ENCODE results near the gene OPN3. TPM values are rescaled to one million over a fixed set of nuclear protein-coding genes. Genes with fewer than 3 reads are reported as not detected.
A peak's percentile ranks its signal among the peaks of the same experiment; 100 is the strongest.

OPN3 gene
- total RNA-seq, 1 experiment from 2014 or later = 106 TPM

DNA sequence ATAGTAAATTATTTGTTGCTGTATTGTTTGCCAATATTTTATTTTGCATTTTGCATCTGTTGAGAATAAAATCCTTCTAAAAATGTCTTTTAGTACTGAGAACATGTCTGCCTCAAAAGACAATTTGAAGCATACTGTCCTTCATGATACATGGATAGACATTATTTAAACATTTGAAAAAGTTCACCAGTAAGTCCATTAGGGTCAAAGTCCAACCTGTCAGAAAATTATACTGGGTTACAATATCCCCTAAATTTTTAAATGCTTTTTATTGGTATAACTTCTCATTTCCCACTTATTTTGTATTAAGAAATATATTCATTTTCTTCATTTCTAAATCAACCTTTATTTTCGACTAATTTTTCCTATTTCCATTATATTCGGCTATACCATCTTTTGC lies 9.3 kb downstream of the OPN3 start:
- in situ Hi-C loops (cut with HindIII; ENCODE audit: low pct_unique_long_range_greater_than_20kb, low sequenced_read_pairs) = no loop called here
- DNase-seq (ENCODE audit: low read depth) = no peak

DNA sequence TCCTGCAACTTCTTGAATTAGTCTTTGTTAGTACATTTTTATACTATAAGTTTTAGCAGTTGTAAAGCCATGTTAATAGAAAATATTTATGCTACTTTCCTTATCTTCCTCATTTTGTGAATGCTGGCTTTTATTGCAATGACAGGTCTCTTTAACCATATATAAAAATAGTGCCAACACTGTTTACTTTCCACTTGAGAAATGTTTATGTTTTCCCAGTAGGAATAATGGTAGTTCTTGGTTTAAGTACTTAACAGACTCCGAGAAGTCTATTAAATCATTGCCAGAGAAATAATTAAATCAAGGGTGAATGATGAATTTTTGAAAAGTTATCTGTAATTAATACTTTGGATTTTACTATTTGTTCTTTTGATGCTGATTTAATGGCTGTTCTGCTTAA lies 9.7 kb downstream of the OPN3 start:
- no peak for DNase-seq (ENCODE audit: low read depth)
- in situ Hi-C loops (cut with HindIII; ENCODE audit: low pct_unique_long_range_greater_than_20kb, low sequenced_read_pairs) = no loop called here

DNA sequence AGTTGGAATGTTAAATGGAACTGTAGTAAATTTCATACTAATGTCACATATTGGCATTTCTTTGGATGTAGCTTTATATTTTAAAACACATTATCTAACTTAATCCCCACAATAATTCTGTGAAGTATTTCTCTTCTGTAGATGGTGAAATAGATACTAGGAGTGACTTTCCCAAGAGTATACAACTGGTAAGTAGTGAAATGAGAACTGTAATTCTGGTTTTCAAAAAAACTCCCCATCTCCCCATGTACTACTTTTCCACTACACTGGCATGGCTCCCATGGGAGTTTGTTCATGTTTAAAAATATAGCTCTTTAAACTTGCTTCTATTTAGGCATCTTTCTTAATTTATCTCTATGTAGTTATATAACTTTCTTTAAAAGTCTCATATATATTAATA lies 10.2 kb downstream of the OPN3 start:
- in situ Hi-C loops (cut with HindIII; ENCODE audit: low pct_unique_long_range_greater_than_20kb, low sequenced_read_pairs) = no loop called here
- DNase-seq (ENCODE audit: low read depth) = no peak

DNA sequence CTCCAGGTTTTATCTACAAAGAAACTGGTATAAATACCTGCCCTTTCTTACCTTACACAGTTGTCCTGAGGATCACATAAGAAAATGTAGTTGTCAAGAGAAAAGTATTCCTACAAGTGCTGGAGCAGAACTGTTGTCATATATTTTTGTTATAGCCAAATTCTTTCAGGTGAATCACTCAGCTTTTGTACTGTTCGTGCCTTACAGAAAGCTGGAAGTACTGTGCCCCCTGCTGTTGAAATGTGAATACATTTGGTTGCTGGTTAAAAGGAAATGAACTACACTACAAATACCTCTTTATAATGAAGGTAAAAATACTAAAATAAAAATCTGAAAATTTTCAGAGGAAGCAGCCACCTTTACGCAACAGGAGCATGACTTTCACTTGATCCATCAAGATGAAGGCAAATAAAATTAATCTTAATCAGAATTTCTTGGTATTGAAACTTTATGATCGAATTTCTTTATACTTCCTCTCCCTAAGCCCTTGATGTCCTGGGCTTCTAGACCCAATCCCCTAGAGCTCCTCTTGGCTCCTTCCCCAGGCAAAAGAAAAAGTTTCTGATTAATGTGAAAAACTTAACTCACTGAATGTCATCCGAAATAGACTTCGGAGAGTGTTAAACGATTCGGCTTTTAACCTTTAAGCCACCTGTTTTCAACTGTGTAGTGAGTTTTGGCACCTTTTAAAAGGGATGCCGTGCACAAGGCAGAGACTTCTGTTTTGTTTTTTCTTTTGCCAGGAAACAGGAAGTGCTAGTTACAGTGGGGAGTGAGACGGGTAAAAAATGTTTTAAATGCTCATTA lies 12.5 kb downstream of the OPN3 start:
- peak; percentile 67 for DNase-seq (ENCODE audit: low read depth)
- in situ Hi-C loops (cut with HindIII; ENCODE audit: low pct_unique_long_range_greater_than_20kb, low sequenced_read_pairs) = no loop called here

DNA sequence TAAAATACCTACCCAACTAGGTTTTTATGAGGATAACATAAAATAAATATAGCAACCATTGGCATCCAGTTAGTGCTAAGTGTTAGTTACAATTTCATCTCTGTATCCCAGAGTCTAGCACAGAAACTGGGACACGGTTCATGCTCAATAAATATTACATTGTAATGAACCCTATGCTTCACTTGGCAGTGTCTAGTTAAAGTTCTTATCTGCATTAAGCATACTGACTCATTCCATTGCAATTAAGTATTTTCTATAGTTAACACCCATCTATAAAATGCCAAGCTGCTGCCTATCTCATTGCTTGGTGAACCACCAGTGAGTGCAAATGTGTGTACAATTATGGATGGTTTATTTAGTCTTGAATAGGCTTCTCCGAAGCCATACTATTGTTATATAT lies 15.2 kb downstream of the OPN3 start:
- DNase-seq (ENCODE audit: low read depth) = no peak
- in situ Hi-C loops (cut with HindIII; ENCODE audit: low pct_unique_long_range_greater_than_20kb, low sequenced_read_pairs) = no loop called here

DNA sequence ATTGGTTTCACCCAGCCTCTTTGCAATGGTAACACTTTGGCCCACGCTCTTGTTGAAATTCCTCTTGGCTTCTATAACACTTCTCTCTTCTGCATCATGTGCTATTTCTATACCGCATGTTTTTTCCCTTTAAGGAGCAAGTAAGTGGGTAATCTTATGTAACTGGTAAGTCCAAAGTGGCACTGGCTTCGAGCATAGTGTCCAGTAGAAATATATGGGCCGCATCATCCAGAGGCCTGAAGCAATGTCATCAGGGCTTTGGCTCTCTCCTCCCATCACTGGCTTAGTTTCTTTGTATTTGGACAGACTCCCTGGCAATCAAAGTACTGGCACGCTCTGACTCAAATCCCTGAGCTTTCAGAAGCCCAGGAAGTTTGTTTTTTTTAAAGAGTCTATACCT lies 17.5 kb downstream of the OPN3 start:
- in situ Hi-C loops (cut with HindIII; ENCODE audit: low pct_unique_long_range_greater_than_20kb, low sequenced_read_pairs) = no loop called here
- DNase-seq (ENCODE audit: low read depth) = no peak

DNA sequence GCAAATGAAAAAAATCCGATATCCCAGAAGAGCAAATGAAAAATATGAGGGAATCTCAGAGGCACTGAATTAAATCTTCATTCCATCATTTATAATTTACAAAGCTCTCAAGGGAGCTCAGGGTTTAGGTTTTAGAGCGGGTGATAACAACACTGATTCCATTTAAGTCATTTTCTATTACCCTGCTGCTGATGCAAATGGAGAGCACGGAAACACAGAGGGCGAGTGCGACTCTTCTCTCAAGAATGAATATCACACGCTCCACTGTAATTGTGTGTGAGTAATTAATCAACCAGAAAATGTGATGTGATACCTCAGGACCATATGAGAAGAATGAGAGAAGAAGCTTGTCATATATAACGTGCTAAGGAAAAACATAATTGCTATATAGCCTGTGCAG lies 22.7 kb downstream of the OPN3 start:
- in situ Hi-C loops (cut with HindIII; ENCODE audit: low pct_unique_long_range_greater_than_20kb, low sequenced_read_pairs) = loop anchor here (10.0 kb wide), 1 partner anchor 217 kb away; no protein-coding TSS in a partner anchor
- DNase-seq (ENCODE audit: low read depth) = no peak

DNA sequence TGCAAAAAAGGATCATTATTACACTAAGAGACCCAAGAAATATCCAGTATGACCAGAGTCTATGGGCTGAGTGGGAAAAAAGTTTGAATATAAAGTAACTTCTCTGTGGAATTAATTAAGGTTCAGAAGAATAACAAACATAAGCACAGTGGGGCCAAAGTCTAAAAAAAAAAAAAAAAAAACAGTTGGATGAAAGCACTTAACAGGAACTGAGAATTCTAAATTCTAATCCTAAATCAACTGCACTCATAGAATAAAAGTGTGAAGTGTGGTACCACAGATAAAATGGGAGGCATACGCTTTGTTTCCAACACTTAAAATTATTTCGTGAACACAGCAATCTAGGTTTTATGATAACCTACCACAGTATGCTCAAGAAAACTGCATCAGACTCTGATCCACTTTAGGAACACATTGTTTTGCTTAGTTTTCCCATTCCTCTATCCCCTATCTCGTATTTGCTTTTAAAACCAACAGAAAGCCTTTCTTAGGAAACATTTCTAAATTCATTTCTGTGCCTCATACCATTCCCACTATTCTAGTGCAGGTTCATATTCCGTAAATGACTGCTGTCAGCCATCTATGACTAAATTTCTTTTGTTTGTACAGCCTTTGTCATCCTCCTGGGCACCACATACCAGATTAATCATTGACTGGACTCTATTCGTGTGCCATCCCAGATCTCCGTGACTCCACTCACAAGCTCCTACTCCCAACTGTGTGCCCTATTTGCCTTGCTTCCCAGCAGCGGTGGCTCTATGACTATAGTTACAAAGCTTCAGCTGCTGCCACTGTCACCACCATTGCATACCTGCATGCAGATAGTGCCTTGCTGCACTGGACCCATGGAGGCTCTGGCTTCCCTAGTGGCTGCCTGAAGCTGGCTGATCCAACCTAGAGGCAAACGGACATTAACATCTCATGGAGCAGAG lies 24.9 kb downstream of the OPN3 start:
- in situ Hi-C loops (cut with HindIII; ENCODE audit: low pct_unique_long_range_greater_than_20kb, low sequenced_read_pairs) = loop anchor here (10.0 kb wide), 1 partner anchor 219 kb away; no protein-coding TSS in a partner anchor
- peak; percentile 89 for DNase-seq (ENCODE audit: low read depth)

DNA sequence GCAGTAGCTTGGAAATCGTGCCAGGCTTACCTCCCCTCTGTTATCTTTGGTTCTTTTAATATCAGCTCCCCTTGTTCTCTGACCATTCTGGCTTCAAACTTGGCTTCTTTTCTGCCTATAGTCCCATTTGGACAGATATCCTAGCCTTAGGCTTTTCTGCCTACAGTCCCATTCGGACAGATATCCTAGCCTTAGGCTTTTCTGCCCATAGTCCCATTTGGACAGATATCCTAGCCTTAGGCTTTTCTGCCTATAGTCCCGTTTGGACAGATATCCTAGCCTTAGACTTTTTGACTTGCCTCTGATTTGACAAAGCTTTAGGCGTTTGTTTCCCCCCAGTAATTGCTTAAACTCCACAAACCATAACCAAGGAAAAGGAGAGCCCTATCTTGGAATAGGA lies 25.6 kb downstream of the OPN3 start:
- DNase-seq (ENCODE audit: low read depth) = no peak
- in situ Hi-C loops (cut with HindIII; ENCODE audit: low pct_unique_long_range_greater_than_20kb, low sequenced_read_pairs) = loop anchor here (10.0 kb wide), 1 partner anchor 220 kb away; no protein-coding TSS in a partner anchor

DNA sequence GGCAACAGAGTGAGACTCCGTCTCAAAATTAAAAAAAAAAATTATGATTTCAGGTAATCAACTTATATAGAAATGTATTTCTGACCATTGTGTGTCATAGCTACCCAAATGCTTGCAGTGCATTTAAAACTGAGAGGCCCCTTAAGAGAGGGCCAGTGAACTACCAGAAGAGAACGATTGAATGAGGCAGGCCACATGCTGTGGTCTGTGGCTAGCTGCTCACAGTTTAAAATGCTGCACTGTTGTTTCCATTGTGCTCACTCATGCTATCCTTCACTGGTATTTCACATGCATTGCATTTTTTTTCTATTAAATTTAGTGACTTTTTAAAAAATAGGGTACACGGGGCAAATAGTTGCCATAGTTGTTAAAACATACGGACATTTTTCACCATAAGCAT lies 26.0 kb downstream of the OPN3 start:
- DNase-seq (ENCODE audit: low read depth) = no peak
- in situ Hi-C loops (cut with HindIII; ENCODE audit: low pct_unique_long_range_greater_than_20kb, low sequenced_read_pairs) = loop anchor here (10.0 kb wide), 1 partner anchor 221 kb away; no protein-coding TSS in a partner anchor

DNA sequence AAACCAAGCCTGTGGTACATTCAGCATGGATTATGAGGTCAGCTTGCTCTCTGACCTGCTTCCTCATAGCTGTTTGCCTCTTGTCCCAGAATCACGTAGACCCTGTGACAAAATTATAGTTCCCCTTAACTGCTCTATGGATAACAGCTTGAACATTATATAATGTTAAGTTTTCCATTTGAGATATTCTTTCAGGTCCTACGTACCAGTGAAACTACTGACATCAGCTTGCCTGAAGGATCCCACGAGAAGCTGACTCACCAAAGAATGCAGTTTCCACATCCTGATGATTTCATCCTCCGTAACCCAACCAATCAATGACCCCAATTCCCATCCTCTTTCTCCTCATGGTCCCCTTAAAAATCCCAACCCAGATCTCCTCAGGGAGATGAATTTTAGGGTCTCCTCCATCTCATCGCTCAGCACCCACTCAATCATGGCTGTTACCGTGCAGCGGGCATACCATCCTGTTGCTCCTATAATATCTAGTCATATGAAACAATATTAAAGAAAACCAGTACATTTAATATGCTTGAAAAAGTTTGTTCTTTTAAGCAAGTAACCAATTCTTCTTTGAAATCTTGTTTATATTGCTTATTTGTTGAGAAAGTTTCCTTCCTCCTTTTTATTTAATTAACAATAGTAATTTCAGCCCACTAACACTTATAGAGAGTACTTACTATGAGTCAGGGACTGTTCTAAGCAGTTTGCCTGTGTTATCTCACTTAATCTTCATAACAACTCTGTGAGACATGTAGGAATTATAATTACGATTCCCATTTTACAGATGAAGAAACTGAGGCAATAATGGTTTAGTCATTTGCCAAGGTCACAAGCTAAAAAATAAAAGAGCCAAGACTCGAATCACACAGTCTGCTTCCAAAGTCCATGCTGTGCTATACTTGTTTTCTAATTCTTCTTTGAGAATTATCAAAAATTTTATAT lies 27.4 kb downstream of the OPN3 start:
- peak; percentile 80 for DNase-seq (ENCODE audit: low read depth)
- in situ Hi-C loops (cut with HindIII; ENCODE audit: low pct_unique_long_range_greater_than_20kb, low sequenced_read_pairs) = loop anchor here (10.0 kb wide), 1 partner anchor 222 kb away; no protein-coding TSS in a partner anchor

DNA sequence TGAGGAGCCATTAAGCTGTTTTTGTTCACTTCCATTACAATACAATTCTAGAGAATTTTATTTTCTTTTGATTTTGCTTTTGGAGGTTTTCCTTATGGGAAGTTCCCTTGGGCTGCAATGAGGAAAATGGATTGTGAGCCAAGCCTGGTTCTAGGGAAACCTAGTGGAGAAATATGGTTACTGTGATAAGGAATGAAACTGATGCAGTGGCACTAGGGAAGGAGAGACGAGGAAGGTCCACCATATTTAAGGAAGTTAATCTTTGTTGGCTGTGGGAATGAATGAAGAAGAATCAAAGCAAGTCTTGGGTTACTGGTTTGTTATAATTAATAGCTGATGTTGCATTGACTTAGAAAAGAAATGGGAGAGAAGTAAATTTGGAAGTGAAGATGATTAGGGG lies 28.4 kb downstream of the OPN3 start:
- DNase-seq (ENCODE audit: low read depth) = no peak

DNA sequence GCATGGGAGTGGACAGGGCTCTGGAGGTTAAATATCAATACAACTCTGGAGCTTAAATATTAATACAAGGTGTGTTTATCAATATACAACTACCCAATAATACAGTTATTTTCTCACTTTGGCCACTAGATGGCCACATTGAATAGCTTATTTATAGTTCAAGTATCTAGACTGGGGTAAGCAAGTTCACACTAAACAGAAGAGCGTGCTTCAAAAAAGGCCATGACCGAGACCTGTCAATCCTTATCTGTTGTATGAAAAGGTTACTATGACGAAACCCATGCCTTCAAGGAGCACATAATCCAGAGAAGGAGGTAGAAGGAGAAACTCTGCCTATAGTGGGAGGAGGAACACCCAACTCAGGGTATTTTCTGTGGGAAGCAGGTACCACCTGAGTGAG lies 29.1 kb downstream of the OPN3 start:
- peak; percentile 80 for DNase-seq (ENCODE audit: low read depth)
- in situ Hi-C loops (cut with HindIII; ENCODE audit: low pct_unique_long_range_greater_than_20kb, low sequenced_read_pairs) = loop anchor here (10.0 kb wide), 1 partner anchor 224 kb away; no protein-coding TSS in a partner anchor

More for the DNA sequence above, 28.4 kb downstream of the OPN3 start:
- in situ Hi-C loops (cut with HindIII; ENCODE audit: low pct_unique_long_range_greater_than_20kb, low sequenced_read_pairs) = loop anchor here (10.0 kb wide), 1 partner anchor 223 kb away; no protein-coding TSS in a partner anchor

DNA sequence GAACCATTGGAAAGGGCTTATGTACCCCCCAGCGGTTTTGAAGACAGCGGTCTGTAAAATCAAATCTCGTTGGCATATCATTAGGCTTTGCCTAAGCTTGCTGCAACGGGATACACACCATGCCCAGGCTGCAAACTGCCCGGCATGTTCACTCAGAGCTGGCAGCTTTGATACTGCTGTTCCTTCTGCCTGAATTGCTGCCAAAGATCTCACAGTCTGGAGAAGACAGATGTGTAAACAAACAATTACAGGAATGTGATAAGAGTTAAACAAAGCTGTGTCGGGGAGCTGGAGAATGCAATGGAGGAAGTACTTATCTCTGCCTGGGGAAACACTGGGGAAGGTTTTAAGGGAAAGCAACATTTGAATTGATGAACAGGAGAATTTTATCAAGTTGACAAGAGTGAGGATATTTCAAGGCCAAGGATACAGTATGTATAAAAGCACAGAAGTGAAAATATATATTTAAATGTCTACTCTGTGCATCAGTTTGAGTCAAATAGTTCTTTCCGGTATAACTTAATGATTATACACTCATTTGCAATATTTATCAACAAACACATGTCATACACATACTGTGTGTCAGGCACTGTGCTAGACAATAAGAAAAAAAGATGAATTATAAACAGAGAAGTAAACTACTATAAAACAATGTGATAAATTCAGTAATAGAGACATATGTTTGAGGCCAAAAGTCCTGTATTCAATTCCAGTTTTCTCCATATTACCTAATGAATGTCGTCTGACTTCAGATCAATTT lies 29.9 kb downstream of the OPN3 start:
- in situ Hi-C loops (cut with HindIII; ENCODE audit: low pct_unique_long_range_greater_than_20kb, low sequenced_read_pairs) = loop anchor here (10.0 kb wide), 1 partner anchor 225 kb away; no protein-coding TSS in a partner anchor
- DNase-seq (ENCODE audit: low read depth) = peak; percentile 55

DNA sequence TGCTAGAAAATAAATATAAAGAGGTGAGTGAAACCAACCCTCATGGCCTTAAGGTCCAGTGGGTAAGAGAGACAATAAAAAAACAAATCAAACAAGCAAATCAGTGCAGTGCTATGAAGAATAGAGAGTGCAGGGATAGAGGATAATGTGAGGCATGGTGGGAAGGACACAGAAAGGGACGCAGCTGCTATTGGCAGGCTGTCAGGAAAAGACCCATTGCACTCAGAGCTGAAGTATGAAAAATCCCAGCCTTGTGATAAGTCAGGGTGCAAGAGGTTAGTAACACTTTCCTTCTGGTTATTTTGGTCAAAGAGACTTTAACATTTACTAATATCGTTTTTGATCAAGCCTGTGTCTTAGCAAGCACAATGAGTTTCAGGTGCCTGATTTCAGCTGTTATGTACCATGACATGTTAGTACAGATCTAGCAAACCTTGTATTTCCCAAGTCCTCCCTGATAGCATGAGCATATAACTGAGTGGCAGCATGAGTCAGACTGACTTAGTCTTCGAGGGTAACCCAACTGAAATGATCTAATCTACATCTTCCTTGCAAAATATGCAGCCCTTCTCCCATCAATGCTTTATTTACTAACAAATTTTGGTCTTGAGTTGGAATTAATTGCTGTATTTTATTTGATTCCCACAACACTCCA lies 31.7 kb downstream of the OPN3 start:
- peak; percentile 42 for DNase-seq (ENCODE audit: low read depth)
- in situ Hi-C loops (cut with HindIII; ENCODE audit: low pct_unique_long_range_greater_than_20kb, low sequenced_read_pairs) = no loop called here

DNA sequence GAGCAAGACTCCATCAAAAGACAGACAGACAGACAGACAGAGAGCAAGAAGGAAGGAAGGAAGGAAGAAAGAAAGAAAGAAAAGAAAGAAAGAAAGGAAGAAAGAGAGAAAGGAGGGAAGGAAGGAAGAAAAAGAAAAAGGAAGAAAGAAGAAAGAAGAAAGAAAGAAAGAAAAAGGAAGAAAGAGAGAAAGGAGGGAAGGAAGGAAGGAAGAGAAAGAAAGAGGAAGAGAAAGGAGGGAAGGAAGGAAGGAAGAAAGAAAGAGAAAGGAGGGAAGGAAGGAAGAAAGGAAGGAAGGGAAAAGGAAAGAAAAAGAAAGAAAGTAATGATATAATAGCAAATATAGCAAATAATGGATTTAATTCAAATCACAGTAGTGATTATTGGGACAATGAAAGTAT lies 32.7 kb downstream of the OPN3 start:
- in situ Hi-C loops (cut with HindIII; ENCODE audit: low pct_unique_long_range_greater_than_20kb, low sequenced_read_pairs) = no loop called here
- no peak for DNase-seq (ENCODE audit: low read depth)

DNA sequence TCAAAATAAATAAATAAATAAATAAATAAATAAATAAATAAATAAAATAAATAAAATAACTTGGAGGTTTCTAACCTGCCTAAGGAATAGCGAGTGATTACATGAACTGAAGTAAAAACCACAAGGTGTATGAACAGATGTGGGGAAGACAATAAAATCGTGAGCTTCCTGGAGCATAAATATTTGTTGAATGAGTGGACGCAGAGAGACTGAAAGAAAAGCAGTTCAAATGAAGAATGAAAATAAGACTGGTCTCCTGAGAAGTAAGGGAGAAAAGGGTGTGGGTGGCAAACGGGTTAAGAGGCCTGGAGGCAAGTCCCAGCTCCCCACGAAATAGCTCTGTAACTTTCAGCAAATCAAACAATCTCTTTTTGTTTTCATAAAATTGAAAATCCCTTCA lies 33.6 kb downstream of the OPN3 start:
- in situ Hi-C loops (cut with HindIII; ENCODE audit: low pct_unique_long_range_greater_than_20kb, low sequenced_read_pairs) = no loop called here
- peak; percentile 67 for DNase-seq (ENCODE audit: low read depth)
